GM18951 (cell line): ENCODE measurements around the gene LRRFIP1.

Source experiments
- POLR2A ChIP-seq: IDR thresholded peaks from 4 replicates; pipeline ENCODE4 v1.6.1; 2011; ENCODE audit warnings: mild to moderate bottlenecking; ENCODE audit not compliant: insufficient read length, insufficient read depth; ENCODE audit errors: extremely low read depth
- in situ Hi-C: fragments of 300-500 bp; cut with MboI; formaldehyde crosslinking; loops from one replicate; pipeline ENCODE4 v1.12.0; 2022; ENCODE audit warnings: low sequenced_read_pairs, mixed read lengths, inconsistent platforms; ENCODE audit not compliant: unreplicated experiment

The LRRFIP1 gene

GRCh38 chr2:237691908-237692600, 64.7 kb downstream of the LRRFIP1 start:
- TF ChIP-seq POLR2A, result peak; percentile 81
- in situ Hi-C loops, result no loop called here

DNA sequence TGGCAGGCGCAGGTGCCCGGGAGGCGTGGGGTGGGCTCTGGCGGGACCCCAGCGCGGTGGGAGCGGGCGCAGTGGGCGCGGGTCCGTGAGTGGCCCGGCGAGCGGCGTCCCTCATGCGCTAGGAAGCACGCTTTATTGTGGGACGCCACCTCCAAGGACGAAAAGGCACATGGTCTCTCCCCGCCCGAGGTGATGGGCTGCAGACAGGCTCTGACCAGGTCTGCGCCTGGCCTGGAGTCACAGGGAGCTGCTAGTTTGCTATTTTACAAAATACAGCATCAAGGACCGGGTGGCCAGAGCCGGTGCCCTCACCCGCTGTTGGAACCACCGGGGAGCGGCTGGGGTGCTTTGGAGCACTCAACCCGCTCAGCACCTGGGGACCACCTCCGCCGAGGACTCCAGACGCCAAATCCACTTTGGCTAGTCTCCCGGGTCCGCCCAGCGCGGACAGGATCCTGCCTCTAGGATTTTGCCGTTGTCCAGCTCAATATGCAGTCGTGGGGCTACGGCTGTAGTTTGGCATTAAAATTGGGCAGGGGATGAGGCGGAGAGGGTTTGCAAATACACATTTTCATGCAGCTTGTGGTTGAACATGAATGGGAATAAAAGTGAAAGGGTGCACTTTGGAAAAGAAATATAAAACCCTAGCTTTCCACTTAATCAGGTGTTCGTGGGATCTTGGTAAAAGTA, 65.4 kb downstream of the LRRFIP1 start:
- in situ Hi-C loops, result no loop called here
- no peak for TF ChIP-seq POLR2A

GRCh38 chr2:237693291-237693994, 66.1 kb downstream of the LRRFIP1 start:
- no peak for TF ChIP-seq POLR2A
- in situ Hi-C loops, result no loop called here

DNA sequence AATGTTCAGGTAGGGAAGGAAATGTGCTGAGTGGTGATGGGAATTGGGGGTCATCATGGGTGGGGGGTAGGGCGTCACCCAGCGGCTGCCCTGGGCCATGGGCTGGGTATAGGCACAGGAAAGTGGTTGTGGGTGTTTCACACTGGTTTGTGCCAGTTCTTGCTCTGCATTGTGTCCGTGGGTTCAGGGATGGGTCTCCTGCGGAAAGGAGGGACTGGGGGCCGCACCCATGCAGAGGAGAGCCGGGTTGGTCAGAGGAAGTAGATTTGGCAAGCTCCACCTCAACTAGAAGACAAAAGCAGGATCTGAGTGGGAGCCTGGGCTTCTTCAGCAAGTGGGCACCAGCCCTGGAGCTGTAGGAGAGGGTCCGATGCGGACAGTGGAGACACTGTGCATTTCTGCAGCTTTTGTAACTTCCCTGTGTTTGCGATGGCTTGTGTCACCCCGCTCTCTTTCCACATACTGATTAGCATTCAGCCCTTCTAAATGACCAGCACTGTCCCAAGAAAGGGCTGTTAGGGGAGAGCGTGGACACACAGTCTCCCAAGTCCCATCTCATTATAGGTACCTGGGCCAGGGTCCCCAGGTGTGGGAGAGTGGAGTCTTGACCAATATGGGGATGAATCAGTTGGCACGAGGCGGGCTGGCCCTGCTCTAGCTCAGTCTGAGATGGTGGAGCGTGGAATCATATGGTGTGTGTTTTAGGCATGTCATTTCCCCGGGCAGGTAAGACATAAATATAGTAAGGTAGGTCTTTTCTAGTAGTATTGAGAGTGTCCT, 67.2 kb downstream of the LRRFIP1 start:
- TF ChIP-seq POLR2A, result peak; percentile 45
- in situ Hi-C loops, result no loop called here

DNA sequence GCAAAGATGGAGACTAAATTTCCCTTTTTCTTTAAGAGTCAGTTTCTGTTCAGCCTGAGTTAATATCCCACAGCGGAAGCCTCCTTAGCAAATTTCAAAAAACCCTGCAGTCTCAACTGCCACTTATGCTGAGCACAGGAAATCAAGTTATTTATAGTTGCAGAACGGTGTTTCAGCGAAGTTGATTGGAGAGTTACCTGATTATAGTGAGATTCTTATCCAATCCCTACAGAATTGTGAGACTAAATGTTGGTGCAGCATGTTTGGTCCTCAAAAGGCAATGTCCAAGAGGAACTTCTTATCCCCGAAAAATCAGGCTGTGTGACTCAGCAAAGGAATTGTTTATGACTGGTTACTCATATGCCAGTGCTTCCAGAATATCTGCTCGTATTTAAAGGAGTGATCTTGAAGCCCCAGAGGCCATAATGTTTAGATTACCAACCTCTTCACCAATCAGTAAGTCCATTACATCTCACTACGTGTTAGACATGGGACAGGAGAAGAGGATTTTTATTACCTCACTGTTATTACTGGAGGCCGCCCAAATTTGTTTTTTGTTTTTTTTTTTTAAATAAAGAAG, 67.9 kb downstream of the LRRFIP1 start:
- TF ChIP-seq POLR2A, result peak; percentile 27
- in situ Hi-C loops, result no loop called here

DNA sequence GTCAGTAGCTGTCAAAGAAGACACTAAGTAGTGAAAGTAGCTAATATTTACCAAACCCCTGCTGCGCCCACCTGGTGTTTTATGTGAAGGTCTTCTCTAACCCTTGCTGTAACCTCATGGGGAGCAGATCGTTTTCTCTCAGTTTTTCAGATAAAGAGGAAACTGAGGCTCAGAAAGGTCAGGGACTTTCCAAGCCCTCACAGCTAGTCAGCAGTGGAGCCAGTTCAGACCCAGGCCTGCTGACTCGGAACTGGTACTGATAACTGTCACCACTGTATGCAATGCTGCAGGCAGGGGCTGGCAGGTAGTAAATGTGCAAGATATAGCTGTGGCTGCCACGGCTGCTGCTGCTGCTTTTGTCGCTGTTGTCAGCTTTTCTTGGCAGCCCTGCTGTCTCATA, 69.1 kb downstream of the LRRFIP1 start:
- in situ Hi-C loops, result no loop called here
- no peak for TF ChIP-seq POLR2A

DNA sequence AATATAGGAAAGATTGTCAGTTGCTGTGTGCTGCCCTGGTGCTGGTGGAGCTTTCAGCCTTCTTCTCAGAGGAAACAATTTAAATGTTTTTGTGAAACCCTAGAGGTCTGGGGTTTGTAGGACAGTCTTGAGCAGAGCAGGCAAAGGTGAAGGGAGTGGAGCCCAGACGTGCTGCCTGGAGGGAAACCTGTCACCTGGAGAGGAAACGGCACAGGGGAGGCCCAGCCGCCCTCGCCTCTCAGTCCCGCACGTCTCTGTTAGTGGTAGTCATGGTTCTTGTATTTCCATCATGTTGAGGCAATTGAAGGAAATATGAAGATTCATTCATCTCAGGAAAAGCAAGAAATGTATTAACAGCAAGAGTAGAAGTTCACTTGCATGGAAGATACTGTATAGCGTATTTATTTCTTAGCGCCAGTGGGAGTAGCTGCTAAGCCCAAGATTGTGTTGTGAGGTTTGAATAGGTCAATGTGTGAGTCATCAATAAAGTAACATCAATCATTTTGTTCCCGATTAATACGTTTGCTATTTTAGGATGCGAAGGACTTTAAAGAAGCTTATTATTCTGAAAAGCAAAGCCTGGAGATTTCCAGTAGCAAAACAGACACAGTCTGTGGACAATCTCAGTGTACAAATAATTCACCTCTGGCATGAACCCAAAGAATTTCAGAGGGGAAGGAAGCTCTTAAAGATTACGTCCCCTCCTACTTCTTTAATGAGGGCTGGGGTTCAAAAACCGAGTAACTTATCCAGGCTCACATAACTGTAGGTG, 70.4 kb downstream of the LRRFIP1 start:
- in situ Hi-C loops, result no loop called here
- no peak for TF ChIP-seq POLR2A

- in situ Hi-C loops, result no loop called here
- TF ChIP-seq POLR2A, result no peak
Observed at GRCh38 chr2:237698358-237698694, 70.9 kb downstream of the LRRFIP1 start.

DNA sequence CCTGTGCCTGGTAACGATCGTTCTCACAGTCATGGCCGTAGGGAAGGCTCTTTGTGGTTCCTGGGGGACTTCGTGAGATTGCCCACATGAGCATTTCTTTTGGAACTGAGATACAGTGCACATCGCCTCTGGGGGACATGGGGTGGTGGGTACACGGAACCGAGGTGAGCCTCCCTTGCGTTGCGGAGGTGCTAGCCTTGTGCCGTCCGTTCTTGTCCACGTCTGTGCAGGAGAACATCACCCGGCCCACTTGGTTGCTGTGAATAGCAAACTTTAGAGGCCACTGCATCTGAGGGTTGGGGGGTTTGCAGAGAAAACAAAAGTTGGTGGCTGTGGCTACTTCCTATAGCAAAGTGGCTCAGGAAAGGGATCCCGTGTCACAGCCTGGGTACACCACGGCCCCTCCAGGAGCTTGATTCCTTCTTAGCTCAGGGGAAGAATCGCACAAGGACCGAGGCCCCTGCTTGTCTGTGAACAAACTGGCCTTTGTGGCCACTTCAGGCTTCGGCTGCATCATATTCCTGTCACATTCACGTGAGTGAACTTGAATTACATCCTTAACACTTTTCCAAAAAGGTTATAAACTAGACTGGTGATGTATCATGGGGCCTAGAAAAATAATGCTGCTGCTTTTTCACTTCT, 72.6 kb downstream of the LRRFIP1 start:
- no peak for TF ChIP-seq POLR2A
- in situ Hi-C loops, result no loop called here

DNA sequence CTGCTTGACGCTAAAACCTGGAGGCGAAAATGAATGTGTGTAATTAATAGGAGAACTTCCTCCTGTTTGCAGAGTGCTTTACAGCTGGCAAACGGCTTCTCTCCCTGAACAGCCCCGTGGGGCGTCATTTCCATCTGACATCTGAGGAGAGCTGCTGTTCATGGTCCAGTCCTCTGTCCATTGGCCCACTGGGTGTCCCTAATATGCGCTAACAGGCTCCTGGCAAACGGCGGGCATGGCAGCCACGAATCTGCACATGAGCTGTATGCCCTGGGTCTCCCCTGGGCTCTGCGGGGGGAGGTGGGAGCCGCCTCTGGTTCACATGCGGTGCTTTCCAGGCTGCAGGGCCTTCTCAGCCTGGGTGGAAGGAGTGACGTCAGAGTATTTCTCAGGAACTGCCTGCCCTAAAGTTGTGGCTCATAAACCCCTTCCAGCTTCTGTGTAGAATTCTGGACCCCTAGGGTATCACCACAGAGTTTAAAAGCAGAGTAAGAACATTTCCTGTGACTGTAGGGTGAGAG, 73.2 kb downstream of the LRRFIP1 start:
- in situ Hi-C loops, result no loop called here
- no peak for TF ChIP-seq POLR2A

GRCh38 chr2:237701033-237701858, 73.9 kb downstream of the LRRFIP1 start:
- in situ Hi-C loops, result no loop called here
- TF ChIP-seq POLR2A, result no peak
